ENCODE data around the gene NCOA7.
"Not testable (repeated sequence)": the region's sequence is repeated elsewhere in the genome, so short reads cannot be mapped to it uniquely, and the experiment has no call there.

The NCOA7 gene

DNA sequence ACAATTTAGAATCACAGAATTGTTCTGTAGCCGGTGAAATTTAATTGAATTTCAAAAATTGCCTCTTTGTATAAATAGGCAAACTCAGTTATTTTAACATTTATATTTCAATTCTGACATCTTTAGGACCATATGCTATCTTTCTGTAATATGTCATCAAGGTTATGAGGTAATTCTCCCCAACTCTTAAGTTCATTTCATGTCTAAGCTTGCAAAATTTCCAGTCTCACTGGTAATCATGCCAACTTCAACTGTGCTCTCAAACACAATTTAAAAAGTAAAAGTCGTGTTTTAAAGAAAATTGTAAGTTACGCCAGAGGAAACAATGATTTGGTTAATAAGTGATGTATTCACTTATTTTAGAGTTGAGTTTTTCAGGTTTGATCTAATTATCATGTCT is 1.4 kb downstream of the NCOA7 start:
- DNase-seq, result no peak

GRCh38 chr6:125792680-125793079 is 1.9 kb downstream of the NCOA7 start:
- DNase-seq, result no peak

GRCh38 chr6:125793280-125793679 is 2.5 kb downstream of the NCOA7 start:
- no peak for DNase-seq

DNA sequence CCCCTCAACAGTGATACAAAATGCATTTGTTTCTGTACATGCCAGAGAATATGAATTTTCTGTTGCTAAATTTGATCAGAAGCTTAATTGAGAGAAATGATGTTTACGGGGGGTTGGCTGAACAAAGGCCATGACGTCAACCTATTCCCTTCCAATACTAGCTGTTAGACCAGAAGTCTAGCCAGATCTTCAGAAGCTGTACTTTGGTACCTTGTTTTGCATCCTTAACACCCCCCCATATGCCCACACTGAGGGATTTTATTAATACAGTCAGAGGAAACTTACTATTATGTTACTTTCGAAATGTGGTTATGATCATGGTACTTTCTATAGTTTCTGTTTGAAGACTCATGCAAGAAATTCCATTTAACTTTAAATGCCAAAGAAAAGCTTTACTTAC is 3.1 kb downstream of the NCOA7 start:
- DNase-seq, result no peak

DNA sequence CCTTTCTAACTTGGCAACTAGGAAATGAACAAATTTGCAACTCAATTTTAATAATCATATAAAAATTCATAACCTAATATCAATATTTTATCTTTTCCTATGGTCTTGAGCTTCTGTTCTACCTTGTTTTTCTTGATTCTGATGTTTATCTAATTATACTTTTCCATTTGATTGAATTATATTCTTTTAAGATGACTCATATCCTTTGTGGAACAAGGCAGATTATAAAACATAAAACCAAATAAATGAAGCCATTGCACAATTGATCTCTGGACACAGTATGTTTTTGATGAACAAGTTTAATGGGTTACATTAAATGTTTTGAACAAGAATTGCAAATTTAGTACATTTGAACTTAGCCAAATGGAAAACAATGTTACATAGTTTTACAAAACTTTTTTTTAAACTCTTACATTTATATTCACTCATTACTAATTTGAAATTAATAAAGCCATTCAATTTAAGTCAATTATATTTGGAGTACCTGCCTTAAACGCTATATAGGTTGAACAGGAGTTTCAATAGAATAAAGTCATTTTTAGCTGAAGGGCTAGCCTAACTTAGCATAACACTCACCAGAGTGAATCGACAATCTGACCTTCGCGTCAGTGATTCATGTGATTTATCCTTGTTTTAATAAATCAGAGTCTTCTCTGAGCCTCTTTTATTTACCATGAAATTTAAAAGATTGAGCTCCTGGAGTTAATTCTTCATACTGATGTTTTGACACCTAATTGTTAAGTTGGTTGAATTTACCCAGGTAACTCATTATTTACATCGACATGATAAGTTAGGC is 3.8 kb downstream of the NCOA7 start:
- no peak for DNase-seq

DNA sequence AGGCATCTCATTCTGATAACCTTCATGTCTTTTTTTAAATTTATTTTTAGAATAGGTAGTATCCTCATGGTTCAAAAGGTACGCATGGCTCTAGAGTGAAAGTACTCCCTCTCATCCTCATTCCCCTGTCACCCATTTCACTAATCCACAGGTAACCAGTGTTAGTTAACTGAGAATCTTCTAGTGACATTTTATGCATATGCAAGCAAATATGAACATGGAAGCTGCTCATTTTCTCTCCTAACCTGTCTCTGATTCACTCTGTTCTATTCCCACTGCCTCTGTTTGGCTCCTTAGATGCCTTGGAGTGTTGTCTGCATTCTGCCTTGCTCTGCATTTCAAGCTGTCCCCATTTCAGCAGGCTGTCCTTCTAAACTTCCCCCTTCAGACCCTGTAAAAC is 4.5 kb downstream of the NCOA7 start:
- DNase-seq, result no peak

DNA sequence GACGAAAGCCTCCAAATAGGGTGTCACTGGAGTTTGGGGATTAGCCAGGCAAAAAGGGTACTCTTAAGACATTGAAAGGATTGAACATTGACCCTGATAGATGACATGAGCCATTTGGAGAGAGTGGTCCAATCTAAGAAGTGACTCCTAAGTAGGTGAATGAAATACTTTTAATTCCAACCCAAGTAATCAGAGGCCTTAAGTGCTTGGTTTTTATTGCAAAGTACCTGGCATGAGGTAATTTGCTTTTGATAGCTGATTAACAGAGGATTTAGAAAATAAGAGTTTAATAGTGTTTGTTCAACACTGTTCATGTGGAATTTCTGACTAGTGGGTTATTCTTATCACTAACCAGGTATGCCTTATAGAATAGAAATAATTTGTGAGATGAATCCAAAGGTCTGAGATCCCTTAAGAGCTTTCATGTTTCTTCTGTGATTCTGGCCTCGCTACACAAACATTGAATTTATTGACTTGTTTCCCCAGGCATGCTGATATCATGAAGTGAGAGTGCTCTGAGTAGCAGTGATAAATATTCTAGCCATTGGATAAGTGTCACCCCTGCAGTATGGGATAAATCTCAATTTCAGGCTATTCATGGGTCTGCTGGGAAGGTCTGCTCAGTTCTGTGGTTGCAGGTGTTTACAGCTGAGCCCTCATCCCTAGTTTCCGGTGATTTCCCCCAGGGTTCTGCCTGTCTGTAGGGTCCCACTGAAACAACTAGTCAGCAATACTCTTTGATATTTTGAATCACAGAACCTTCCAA is 6.5 kb downstream of the NCOA7 start:
- no peak for DNase-seq

DNA sequence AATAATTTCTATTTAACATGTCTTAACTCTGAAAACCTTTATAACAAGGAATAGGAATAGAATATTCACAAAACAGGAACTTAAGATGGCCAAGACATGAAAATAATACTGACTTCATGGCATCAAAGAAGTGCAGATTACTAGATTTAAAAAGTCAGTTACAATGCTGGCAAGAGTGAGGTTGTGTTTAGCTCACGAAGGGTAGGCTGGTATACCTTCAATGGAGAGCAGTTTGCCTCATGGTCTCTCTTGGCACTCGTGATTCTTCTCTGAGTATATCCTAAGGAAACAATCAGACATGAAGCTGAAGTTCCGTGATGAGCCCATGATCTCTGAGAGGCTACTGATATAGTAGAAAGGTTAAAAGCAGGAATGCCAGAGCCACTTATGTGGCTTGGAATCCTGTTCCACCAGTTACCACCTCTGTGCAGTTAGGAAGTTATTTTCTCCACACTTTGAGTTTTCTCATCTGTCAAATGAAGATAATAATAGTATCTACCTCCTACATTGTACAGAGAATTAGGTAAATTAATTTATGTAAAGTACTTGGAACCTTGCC is 7.2 kb downstream of the NCOA7 start:
- DNase-seq, result no peak

DNA sequence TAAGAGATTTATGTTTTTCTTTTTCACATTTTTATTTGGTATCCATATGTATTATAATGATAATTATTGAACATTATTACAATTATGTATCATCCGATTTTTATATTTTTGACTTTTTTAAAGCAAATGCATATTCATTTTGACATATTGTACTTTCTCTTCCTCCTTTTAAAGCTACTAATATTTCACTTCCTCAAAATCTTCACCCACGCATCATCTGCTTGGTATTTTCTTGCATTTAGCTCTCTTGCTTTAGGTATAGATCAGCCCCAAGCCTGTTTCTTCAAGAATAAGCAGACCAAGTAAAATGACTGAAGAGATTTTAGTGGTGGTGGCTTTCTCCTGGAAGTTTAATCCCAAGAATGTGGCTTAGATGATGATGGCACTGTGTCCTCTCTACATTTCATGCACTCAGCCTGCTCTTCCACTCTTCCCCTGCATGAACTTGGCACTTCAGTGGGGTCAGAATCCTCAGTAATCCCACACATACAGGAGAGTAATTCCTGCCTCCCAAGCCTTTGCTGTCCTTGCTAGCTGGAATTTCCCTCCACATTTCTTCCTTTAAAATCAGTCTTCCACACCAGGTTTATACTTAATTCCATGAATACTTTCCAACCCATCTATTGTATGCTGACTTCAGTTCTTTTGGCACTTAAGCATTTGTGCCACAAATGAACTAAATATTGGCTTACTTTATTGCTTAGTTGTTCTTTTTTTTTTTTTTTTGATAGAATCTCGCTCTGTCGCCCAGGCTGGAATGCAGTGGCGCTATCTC is 8.2 kb downstream of the NCOA7 start:
- DNase-seq, result no peak

DNA sequence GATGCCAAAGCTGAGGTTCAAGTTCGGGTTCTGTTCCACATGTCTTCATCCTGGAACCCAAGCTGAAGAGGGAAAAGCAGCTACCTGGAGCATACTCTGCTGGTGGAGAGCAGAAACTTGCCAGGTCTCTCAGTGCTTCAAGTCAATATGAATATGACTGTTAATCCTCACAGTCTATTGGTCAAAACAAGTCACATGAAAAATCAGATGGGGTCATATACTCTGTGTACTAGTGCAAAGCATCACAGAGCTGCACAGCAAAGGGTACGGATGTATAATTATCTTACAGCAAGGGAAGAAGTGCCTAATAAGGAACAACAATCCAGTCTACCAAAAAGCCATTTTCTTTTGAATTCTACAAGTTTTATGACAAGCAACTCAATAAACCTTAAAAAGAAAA is 11.6 kb downstream of the NCOA7 start:
- DNase-seq, result no peak

GRCh38 chr6:125802943-125803377 is 12.2 kb downstream of the NCOA7 start:
- DNase-seq, result no peak

GRCh38 chr6:125804264-125804663 is 13.5 kb downstream of the NCOA7 start:
- DNase-seq, result no peak

GRCh38 chr6:125804866-125805425 is 14.2 kb downstream of the NCOA7 start:
- DNase-seq, result not testable (repeated sequence)

GRCh38 chr6:125806813-125807212 is 16.1 kb downstream of the NCOA7 start:
- no peak for DNase-seq

DNA sequence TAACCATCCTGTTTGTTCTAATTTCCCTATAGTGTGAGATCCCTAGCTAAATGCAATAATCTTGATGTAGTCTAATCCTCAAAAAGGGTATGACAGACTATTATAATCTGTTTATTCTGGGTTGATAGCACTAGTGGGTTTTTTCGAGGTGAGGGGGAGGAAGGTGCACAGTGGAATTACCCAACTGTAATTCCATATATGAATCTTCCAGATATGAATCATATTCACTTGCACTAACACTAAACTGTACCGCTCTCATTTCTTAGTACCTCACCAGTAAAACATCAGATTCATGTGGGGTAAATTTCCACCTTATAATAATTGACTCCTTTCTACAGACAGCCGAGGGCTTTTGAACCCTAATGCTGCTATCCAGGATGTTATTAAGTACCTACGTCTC is 16.5 kb downstream of the NCOA7 start:
- DNase-seq, result no peak

GRCh38 chr6:125808060-125808459 is 17.3 kb downstream of the NCOA7 start:
- DNase-seq, result no peak

DNA sequence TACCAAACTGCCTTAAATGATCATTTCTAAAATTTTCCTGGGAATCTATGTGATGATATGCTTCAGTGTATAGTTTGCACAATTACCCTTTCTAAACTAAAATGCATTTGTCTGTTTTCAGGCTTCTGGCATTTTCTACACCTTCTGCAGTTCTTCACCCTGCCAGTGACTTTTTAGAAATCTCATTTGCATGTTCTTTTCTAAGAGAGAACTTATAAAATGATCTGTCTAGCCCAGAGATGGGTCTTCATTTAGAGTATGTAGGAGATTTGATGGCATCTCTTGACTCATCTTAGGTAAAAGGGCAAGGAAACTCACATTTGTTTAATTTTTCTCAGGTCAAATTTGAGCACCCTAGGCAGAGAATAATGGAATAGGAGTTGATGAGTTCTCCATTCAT is 17.8 kb downstream of the NCOA7 start:
- DNase-seq, result no peak

DNA sequence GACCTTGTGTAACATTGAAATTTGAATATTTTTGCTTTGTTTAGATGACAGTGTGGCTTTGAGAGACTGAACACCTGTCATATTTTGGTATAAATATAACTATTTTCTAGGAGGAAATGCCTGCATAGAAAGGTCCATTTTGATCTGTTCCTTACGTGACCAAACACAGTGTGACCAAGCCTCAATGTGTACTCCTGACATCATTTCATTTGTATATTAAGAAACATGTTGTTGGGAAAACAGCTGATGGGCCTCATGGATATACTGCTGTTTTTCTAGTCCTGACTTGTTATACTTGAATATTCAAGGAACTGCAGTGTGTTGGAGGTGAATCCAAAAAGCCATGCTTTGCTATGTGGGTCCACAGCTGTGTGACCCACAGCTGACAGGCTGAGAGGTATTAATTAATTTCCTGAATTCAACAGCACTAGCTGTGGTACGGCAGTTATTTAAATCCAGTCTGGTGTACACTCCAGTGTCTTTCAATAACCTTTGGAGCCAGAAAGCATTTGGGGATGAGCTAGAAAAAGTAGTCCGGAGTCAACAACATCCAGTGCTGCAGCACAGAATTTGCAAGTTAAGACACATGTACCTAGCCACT is 18.9 kb downstream of the NCOA7 start:
- peak; percentile 30 for DNase-seq

- peak; percentile 95 for DNase-seq
Observed at GRCh38 chr6:125810445-125810844, 19.7 kb downstream of the NCOA7 start.

GRCh38 chr6:125811259-125811658 is 20.5 kb downstream of the NCOA7 start:
- DNase-seq, result no peak

- no peak for DNase-seq
Observed at GRCh38 chr6:125812394-125813292, 21.9 kb downstream of the NCOA7 start.
